ENCODE measurements around the gene CFAP69.

- no peak for TF ChIP-seq PATZ1 (CRISPR knock-in tag; IDR thresholded peaks at IDR 0.05; ENCODE audit: borderline replicate concordance)
- no peak for TF ChIP-seq PPARA (CRISPR knock-in tag; IDR thresholded peaks at IDR 0.05; ENCODE audit: borderline replicate concordance)
- TF ChIP-seq ZNF8 (CRISPR knock-in tag; IDR thresholded peaks at IDR 0.05) = no peak
- no peak for TF ChIP-seq CSRNP3 (CRISPR knock-in tag; IDR thresholded peaks at IDR 0.05)
- TF ChIP-seq ZFP30 (CRISPR knock-in tag; IDR thresholded peaks at IDR 0.05) = no peak
- no peak for TF ChIP-seq BACH2 (CRISPR knock-in tag; IDR thresholded peaks at IDR 0.05; ENCODE audit: borderline replicate concordance)
- TF ChIP-seq ZC3H10 (CRISPR knock-in tag; IDR thresholded peaks at IDR 0.05) = no peak
- TF ChIP-seq CSDC2 (CRISPR knock-in tag; IDR thresholded peaks at IDR 0.05) = no peak
- TF ChIP-seq, protein P1, sequence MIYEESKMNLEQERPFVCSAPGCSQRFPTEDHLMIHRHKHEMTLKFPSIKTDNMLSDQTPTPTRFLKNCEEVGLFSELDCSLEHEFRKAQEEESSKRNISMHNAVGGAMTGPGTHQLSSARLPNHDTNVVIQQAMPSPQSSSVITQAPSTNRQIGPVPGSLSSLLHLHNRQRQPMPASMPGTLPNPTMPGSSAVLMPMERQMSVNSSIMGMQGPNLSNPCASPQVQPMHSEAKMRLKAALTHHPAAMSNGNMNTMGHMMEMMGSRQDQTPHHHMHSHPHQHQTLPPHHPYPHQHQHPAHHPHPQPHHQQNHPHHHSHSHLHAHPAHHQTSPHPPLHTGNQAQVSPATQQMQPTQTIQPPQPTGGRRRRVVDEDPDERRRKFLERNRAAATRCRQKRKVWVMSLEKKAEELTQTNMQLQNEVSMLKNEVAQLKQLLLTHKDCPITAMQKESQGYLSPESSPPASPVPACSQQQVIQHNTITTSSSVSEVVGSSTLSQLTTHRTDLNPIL (CRISPR knock-in tag; IDR thresholded peaks at IDR 0.05; ENCODE audit: low read depth) = no peak
- no peak for TF ChIP-seq ESRRG (CRISPR knock-in tag; IDR thresholded peaks at IDR 0.05)
- no peak for TF ChIP-seq TOX (CRISPR knock-in tag; IDR thresholded peaks at IDR 0.05; ENCODE audit: borderline replicate concordance)
- TF ChIP-seq ARNTL (CRISPR knock-in tag; IDR thresholded peaks at IDR 0.05; ENCODE audit: borderline replicate concordance, low read depth) = no peak
These were observed 28.8 kb upstream of the CFAP69 start for GRCh38 chr7:90216080-90216674.

All from SK-N-SH treated with all-trans-retinoic acid at 6 μM for 48 hours (cell line).